ENCODE data around the gene GON4L. TPM values are rescaled to one million over a fixed set of nuclear protein-coding genes. Genes with fewer than 3 reads are reported as not detected.
"Not testable (repeated sequence)": the region's sequence is repeated elsewhere in the genome, so short reads cannot be mapped to it uniquely, and the experiment has no call there.

Gene GON4L
- total RNA-seq, 2 experiments from 2014 or later: 43.4 to 46.8 TPM

DNA sequence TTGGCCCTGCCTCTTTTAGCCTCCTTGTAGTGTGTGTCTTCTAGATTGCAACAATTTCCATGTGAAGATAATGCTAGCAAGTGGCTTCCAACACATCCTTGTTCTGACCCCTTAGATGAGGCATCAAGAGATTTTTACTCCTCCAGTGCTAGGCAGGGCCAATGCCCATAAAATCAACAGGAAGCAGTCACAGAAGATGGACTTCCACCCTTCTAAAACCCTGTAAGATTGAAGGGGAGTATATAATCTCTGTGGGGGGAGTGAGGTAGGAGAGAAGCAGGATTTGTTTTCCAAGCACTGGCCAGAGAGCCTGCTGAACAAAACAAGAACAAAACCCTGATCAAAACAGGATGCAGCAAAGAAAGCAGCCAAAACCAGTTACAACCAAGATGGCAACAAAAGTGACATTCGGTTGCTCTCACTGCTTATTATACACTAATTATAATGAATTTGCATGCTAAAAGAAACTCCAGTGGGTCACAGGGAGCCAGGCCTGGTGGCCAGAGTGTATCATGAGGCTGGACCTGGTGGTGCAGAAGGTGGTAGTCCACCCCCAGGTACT is 12.1 kb downstream of the GON4L start:
- DNase-seq (no peak), ATAC-seq (no peak)
- Mint-ChIP-seq H3K4me3 (no peak overlapping the region), H3K36me3 (ENCODE audit: low read depth) (peaks cover 49% of the 10 kb centered on the region), H3K27me3 (no peaks in the 10 kb centered on the region), H3K4me1 (ENCODE audit: low read depth) (peaks cover 36% of the 10 kb centered on the region), H3K27ac (no peak overlapping the region), H3K9me3 (no peaks in the 10 kb centered on the region)
- POLR2A ChIA-PET: no interaction called here
- TF ChIP-seq, protein P1, sequence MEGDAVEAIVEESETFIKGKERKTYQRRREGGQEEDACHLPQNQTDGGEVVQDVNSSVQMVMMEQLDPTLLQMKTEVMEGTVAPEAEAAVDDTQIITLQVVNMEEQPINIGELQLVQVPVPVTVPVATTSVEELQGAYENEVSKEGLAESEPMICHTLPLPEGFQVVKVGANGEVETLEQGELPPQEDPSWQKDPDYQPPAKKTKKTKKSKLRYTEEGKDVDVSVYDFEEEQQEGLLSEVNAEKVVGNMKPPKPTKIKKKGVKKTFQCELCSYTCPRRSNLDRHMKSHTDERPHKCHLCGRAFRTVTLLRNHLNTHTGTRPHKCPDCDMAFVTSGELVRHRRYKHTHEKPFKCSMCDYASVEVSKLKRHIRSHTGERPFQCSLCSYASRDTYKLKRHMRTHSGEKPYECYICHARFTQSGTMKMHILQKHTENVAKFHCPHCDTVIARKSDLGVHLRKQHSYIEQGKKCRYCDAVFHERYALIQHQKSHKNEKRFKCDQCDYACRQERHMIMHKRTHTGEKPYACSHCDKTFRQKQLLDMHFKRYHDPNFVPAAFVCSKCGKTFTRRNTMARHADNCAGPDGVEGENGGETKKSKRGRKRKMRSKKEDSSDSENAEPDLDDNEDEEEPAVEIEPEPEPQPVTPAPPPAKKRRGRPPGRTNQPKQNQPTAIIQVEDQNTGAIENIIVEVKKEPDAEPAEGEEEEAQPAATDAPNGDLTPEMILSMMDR (IDR thresholded peaks at IDR 0.05): no peak
- CTCF ChIA-PET: no interaction called here
- intact Hi-C loops (cut with micrococcal nuclease): no loop called here

DNA sequence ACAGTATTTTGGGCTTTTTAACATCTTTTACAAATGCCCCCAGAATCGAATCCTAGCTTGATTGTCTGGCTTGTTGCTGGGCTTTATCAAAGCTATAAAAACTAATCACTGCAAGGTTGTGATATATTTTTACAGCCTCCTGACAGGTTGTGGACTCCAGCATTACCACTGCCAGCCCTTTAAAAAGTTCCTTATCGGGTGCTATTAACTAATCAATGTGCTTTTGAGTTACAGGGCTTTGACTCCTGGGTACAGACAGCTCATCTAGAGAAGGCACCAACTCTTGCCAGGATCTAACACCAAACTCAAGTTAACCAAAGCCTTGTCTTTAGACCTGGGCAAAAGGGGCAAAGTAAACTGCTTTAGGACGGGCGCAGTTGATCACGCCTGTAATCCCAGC is 16.6 kb downstream of the GON4L start:
- no peaks in the 10 kb centered on the region for H3K9me3 Mint-ChIP-seq
- CTCF ChIA-PET: interaction anchor here (1.5 kb wide), 1 partner anchor 16 kb away, joined by 4 read pairs; the partner anchor contains the start of gene GON4L
- POLR2A ChIA-PET: interaction anchor here (0.8 kb wide), 1 partner anchor 63 kb away, joined by 3 read pairs; no protein-coding TSS in a partner anchor
- H3K27me3 Mint-ChIP-seq: no peaks in the 10 kb centered on the region
- DNase-seq: no peak
- H3K4me1 Mint-ChIP-seq (ENCODE audit: low read depth): peaks cover 31% of the 10 kb centered on the region
- TF ChIP-seq, protein P1 (IDR thresholded peaks at IDR 0.05): no peak
- H3K4me3 Mint-ChIP-seq: no peak overlapping the region
- ATAC-seq: no peak
- H3K36me3 Mint-ChIP-seq (ENCODE audit: low read depth): peaks cover 33% of the 10 kb centered on the region
- intact Hi-C loops (cut with micrococcal nuclease): no loop called here
- no peak overlapping the region for H3K27ac Mint-ChIP-seq

DNA sequence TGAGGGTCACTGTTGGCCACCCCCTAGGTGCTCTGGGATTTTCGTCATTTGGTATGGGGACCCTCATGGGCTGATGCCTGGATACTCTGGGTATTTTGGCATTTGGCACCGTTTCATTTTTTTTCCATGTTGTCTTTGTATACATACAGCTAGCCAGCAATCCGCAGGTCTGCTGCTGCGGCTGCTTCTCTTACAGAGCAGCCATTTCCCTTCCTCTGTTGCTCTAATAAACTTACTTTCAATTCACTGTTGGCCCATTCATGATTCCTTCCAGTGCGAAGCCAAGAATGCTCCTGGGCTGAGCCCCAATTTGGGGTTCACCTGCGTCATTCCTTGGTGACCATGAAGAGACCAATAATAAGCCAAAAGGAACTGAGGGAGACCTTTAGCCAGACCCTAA is 21.5 kb downstream of the GON4L start:
- Mint-ChIP-seq H3K36me3 (ENCODE audit: low read depth) (peaks cover 18% of the 10 kb centered on the region), H3K4me1 (ENCODE audit: low read depth) (peaks cover 17% of the 10 kb centered on the region), H3K27me3 (no peaks in the 10 kb centered on the region), H3K9me3 (no peaks in the 10 kb centered on the region), H3K27ac (no peak overlapping the region), H3K4me3 (no peak overlapping the region)
- TF ChIP-seq, protein P1 (IDR thresholded peaks at IDR 0.05): no peak
- ATAC-seq (no peak), DNase-seq (no peak)
- ChIA-PET CTCF (no interaction called here), POLR2A (no interaction called here)
- intact Hi-C loops (cut with micrococcal nuclease): no loop called here

DNA sequence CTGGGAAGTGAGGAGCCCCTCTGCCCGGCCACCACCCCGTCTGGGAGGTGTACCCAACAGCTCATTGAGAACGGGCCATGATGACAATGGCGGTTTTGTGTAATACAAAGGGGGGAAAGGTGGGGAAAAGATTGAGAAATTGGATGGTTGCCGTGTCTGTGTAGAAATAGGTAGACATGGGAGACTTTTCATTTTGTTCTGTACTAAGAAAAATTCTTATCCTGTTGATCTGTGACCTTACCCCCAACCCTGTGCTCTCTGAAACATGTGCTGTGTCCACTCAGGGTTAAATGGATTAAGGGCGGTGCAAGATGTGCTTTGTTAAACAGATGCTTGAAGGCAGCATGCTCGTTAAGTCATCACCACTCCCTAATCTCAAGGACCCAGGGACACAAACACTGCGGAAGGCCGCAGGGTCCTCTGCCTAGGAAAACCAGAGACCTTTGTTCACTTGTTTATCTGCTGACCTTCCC is 22.1 kb downstream of the GON4L start:
- POLR2A ChIA-PET; H3K9me3 Mint-ChIP-seq; DNase-seq; intact Hi-C loops (cut with micrococcal nuclease); H3K4me3 Mint-ChIP-seq; H3K27me3 Mint-ChIP-seq; H3K27ac Mint-ChIP-seq; ATAC-seq: not testable (repeated sequence)
- Mint-ChIP-seq H3K36me3 (ENCODE audit: low read depth) (peaks cover 16% of the 10 kb centered on the region), H3K4me1 (ENCODE audit: low read depth) (peaks cover 17% of the 10 kb centered on the region)
- CTCF ChIA-PET: interaction anchor here (0.9 kb wide), 1 partner anchor 25 kb away, joined by 3 read pairs; the partner anchor contains the start of gene SYT11

DNA sequence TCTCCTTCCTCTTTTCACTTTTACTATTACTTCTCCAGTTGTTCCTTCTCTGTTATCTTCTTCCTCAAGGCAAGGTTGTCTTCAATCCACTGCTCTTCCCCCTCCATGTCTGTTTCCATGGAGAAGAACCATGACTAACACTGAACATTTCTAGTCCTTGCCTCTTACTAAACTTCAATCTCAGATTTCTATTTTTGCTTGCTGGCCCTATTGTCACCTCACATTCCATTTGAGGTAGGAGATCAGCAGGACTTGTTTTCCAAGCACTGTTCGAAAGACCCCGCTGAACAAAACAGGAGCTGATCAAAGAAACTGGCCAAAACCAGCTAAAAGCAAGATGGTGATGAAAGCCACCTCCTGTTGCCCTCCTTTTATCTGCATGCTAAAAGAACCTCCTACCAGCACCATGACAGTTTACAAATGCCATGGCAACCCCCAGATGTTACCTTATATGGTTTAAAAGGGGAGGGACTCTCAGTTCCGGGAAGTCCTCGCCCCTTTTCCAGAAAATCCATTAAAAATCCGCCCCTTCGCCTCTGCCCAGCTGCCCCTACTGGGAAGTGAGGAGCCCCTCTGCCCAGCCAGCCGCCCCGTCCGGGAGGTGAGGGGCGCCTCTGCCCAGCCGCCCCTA is 22.6 kb downstream of the GON4L start:
- ChIA-PET POLR2A (interaction anchor here (0.7 kb wide), 1 partner anchor 36 kb away, joined by 5 read pairs; no protein-coding TSS in a partner anchor), CTCF (interaction anchor here (0.9 kb wide), 1 partner anchor 25 kb away, joined by 3 read pairs; the partner anchor contains the start of gene SYT11)
- DNase-seq (no peak), ATAC-seq (no peak)
- Mint-ChIP-seq H3K4me1 (ENCODE audit: low read depth) (peaks cover 17% of the 10 kb centered on the region), H3K27ac (peak overlapping the region; percentile 17), H3K36me3 (ENCODE audit: low read depth) (peaks cover 16% of the 10 kb centered on the region), H3K27me3 (no peaks in the 10 kb centered on the region), H3K9me3 (no peaks in the 10 kb centered on the region), H3K4me3 (no peak overlapping the region)
- TF ChIP-seq, protein P1 (IDR thresholded peaks at IDR 0.05): no peak
- intact Hi-C loops (cut with micrococcal nuclease): no loop called here

Measured in activated CD8-positive, alpha-beta T cell treated with anti-CD3 and anti-CD28 coated beads for 36 hours (primary cell).